HG02678 (cell line): ENCODE results near the gene DDA1.
"Not testable (repeated sequence)": the region's sequence is repeated elsewhere in the genome, so short reads cannot be mapped to it uniquely, and the experiment has no call there.

ENCODE experiments used
- ATAC-seq: cut with Tn5 transposase; IDR thresholded peaks from one replicate; pipeline ENCODE4 v1.9.1; 2021; ENCODE audit warnings: mild to moderate bottlenecking, moderate library complexity; ENCODE audit not compliant: unreplicated experiment

DDA1 gene

GRCh38 chr19:17309198-17309964, at the start of gene DDA1:
DDA1 (plus strand) TSS chr19:17309563; CDS start chr19:17309655, 92 bp downstream.
- ATAC-seq, result peak; percentile 63

- no peak for ATAC-seq
Observed at GRCh38 chr19:17259934-17260333, 49.4 kb upstream of the DDA1 start.

DNA sequence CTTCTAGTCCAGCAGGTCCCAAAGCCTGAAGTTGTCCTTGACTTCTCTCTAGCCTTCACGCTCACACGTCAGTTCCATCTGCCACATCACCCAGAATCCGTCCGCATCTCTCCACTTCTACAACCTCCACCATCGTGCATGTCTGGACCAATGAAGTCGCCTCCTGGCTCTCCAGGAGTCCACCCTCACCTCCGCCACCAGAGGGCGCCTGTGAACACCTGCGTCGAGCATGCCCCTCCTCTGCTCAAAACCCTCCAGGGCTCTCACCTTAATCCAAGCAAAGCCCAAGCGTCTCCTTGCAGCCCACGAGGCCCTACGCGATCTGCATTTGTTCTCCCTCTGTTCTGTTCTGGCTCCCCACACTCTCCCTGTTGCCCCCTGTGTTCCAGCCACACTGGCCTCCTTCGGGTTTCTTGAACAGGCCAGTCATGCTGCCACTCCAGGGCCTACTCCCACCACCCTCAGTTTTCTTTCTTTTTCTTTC, 48.5 kb upstream of the DDA1 start:
- peak; percentile 88 for ATAC-seq

GRCh38 chr19:17262557-17262956, 46.8 kb upstream of the DDA1 start:
- no peak for ATAC-seq

- ATAC-seq, result no peak
Observed at GRCh38 chr19:17263712-17264640, 45.4 kb upstream of the DDA1 start.

- ATAC-seq, result no peak
Observed at GRCh38 chr19:17264641-17264979, 44.8 kb upstream of the DDA1 start, which contains the start of gene USHBP1. USHBP1 (minus strand) TSS chr19:17264745; CDS start chr19:17264299, 446 bp downstream.

DNA sequence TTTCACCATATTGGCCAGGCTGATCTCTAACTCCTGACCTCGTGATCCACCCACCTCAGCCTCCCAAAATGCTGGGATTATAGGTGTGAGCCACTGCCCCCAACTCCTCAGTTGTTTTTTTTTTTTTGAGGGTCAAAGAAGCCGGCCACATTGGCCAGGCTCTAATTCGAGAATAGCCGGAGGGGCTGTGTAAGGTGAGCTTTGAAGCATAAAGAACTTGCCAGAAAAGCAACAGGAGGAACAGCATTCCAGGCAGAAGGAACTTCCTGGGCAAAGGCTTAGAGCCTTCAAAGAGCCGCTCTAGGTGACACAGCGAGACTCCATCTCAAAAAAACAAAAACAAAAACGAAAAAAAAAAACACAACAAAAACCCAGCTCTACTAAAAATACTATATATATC, 43.3 kb upstream of the DDA1 start:
- no peak for ATAC-seq

- ATAC-seq, result peak; percentile 21
Observed at GRCh38 chr19:17266589-17266974, 42.8 kb upstream of the DDA1 start.

DNA sequence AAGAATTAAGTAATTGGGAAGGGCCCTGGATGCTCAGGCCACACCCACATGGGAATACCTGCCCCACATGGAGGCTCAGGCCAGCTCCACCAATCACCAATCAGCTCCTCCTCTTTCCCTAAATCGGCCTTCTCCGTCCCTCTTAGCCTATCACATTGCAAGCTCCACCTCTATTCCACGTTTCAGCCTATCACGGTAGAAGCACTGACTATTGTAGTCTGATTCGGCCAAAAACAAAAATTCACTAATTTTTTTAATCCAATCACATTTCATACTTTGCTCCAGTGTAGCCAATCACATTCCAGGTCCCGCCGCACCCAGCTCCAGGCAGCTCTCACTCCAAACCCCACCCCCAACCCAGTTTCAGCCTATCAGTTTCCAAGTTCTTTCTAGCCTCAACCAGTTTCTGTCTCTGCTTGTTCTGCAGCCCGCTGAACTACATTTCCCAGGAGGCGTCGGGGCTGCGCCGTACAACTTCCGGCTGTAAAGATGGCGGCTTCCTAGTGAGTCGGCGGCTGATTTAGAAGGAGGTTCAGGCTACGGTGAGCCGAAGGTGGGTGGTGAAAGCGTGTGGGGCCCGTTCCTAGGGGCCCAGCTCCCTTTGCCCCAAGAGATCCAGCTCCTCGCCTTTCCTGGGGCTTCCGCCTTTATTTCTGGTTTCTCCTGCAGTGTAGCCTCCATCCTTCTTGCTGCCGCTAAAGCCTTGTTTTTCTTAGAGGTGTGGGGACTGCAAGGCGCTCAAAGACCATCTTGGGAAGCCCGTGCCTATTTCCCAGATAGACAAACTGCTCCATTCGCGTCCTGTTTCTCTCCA, 42.2 kb upstream of the DDA1 start, which contains the start of gene BABAM1:
Gene BABAM1, plus strand, starts transcription at position 469 of the 814 bp plus-strand sequence. CDS start 1,364 bp downstream, outside the sequence.
- peak; percentile 95 for ATAC-seq

DNA sequence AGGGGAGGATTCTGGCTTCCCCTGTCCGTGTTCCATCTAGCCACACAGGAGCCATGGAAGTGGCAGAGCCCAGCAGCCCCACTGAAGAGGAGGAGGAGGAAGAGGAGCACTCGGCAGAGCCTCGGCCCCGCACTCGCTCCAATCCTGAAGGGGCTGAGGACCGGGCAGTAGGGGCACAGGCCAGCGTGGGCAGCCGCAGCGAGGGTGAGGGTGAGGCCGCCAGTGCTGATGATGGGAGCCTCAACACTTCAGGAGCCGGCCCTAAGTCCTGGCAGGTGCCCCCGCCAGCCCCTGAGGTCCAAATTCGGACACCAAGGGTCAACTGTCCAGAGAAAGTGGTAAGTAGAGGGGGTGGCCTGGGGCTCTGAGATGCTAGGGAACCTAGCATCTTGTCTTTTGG, 40.6 kb upstream of the DDA1 start:
- no peak for ATAC-seq

DNA sequence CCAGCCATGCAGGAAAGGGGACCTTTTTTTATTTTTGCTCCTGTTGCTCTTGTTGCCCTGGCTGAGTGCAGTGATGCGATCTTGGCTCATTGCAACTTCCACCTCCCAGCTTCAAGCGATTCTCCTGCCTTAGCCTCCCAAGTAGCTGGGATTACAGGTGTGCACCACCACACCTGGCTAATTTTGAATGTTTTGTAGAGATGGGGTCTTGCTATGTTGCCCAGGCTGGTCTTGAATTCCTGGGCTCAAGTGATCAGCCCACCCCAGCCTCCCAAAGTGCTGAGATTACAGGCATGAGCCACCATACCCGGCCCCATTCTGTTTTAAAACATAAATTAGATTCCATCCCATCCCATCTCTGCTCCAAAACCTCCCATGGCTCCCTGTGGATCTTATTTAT, 34.5 kb upstream of the DDA1 start:
- not testable (repeated sequence) for ATAC-seq

GRCh38 chr19:17275441-17276175, 33.8 kb upstream of the DDA1 start:
- no peak for ATAC-seq

GRCh38 chr19:17279436-17279835, 29.9 kb upstream of the DDA1 start:
- no peak for ATAC-seq

DNA sequence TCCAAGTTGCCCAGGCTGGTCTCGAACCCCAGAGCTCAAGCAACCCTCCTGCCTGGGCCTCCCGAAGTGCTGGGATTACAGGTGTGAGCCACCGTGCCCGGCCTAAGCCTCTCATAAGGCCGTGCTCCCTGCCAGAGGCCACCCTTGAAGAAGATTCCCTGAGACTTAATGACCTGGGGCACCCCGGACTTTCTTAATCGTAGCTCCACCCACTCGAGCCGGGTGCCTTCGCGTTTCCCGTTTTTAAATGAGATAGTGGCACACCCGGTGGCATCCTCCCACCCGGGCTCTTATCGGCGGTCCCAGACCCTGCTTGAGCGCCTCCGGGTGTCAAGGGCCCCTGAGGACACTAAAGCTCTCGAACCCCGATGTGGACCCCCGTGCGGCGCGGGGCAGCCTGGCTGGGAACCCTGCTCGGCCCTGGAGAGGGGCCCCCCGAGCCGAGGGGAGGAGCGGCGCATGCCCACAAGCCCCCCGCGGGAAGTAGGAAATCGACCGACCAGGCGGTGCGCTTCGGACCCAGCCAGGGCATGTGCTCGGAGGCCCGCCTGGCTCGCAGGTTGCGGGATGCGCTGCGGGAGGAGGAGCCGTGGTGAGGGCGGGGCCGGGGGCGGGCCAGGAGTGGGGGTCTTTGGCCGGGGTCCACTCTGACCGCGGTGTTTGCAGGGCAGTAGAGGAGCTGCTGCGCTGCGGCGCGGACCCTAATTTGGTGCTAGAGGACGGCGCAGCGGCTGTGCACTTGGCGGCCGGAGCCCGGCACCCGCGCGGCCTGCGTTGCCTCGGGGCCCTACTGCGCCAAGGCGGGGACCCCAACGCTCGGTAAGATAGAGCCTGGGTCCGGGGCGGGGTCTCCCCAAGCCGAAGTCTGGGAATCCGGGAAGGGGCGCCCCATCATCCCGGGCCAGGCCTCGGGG, 27.7 kb upstream of the DDA1 start, which contains the start of gene ANKLE1:
Gene ANKLE1, plus strand, starts transcription at position 511 of the 914 bp plus-strand sequence. Its CDS starts 20 bp downstream, at position 531.
- ATAC-seq, result no peak

DNA sequence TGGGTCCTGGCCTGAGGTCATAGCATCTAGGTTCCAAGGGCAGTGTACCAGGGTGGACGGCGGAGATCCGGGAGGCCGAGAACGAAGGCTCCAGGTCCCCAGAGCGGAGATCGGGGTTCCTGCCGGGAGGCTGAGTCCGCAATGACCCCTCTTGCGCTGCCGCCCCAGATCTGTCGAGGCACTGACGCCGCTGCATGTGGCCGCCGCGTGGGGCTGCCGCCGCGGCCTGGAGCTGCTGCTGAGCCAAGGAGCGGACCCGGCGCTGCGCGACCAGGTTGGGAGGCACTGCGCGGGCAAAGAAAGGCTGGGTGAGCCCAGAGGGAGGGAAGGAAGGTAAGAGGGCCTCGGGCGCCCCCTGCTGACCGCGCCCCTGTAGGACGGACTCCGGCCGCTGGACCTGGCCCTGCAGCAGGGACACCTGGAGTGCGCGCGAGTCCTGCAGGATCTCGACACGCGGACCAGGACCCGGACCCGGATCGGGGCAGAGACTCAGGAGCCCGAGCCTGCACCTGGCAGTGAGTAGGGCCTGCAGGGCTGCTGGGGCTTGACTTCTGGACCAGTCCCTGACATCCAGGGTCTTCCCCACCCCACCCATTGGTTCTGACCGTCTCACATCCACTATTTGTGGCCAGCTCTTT, 26.8 kb upstream of the DDA1 start:
- peak; percentile 75 for ATAC-seq

DNA sequence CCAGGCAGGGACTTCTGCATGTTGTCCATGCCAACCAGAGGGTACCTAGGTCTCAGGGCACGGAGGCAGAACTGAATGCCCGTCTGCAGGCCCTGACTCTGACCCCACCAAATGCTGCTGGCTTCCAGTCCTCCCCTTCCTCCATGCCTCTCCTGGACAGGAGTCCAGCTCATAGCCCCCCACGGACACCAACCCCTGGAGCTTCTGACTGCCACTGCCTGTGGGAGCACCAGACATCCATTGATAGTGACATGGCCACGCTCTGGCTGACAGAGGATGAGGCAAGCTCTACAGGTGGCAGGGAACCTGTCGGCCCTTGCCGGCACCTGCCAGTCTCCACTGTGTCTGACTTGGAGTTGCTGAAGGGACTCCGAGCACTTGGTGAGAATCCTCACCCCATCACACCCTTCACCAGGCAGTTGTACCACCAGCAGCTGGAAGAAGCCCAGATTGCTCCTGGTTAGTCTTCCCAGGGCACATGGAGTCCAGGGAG, 25.8 kb upstream of the DDA1 start:
- no peak for ATAC-seq

DNA sequence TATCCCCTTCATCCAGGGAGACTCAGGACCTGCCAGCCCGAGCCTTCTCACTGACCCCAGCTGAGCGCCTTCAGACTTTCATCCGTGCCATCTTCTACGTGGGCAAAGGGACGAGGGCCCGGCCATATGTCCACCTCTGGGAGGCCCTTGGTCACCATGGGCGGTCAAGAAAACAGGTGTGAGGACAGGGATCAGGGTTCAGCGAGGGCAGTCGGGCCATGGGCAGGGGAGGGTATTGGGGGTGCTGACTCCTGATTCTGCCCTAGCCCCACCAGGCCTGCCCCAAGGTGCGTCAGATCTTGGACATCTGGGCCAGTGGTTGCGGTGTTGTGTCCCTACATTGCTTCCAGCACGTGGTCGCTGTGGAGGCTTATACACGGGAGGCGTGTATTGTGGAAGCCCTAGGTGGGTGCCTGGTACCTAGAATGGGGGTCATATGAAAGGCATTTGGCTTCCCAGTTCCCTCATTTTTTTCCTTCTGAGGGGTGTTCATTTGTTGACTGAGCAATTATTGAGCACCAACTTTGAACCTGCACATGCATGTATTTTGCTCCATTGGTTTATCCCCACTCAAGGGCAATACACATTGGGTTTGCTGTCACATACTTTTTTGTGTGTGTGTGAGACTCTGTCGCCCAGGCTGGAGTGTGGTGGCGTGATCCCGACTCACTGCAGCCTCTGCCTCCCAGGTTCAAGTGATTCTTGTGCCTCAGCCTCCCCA, 23.8 kb upstream of the DDA1 start:
- ATAC-seq, result no peak

GRCh38 chr19:17286263-17286662, 23.1 kb upstream of the DDA1 start:
- ATAC-seq, result no peak
